ENCODE measurements around the gene YBX3. TPM values are rescaled to one million over a fixed set of nuclear protein-coding genes. Genes with fewer than 3 reads are reported as not detected.
"Not testable (repeated sequence)": the region's sequence is repeated elsewhere in the genome, so short reads cannot be mapped to it uniquely, and the experiment has no call there.

The YBX3 gene
- 132 TPM for polyA plus RNA-seq (2012; ENCODE audit: low read depth, missing spikeins)

- no peak for FAIRE-seq
- TF ChIP-seq POLR2AphosphoS5 (IDR thresholded peaks at IDR 0.05; ENCODE audit: low read depth, low read length), result no peak; the same call in 1 of the 2 replicates
- 0 out of 2 replicates have a peak, but pooled peaks have one; percentile 25 for TF ChIP-seq POLR2A (IDR thresholded peaks at IDR 0.05; ENCODE audit: low read depth, low read length)
- TF ChIP-seq POU2F2 (IDR thresholded peaks at IDR 0.05; ENCODE audit: low read depth, low read length), result peak; percentile 65; the same call in 1 of the 2 replicates
- peak; percentile 68 for DNase-seq (ENCODE audit: insufficient read length, low spot score)
Measured at GRCh38 chr12:10722905-10723746, at the start of gene YBX3. YBX3 (minus strand) TSS chr12:10723323; CDS start chr12:10723111, 212 bp downstream.

- no peak for DNase-seq (ENCODE audit: insufficient read length, low spot score)
- FAIRE-seq, result peak; percentile 65
- TF ChIP-seq SPI1 (IDR thresholded peaks at IDR 0.05; ENCODE audit: low read depth, low read length), result no peak
- no peak for TF ChIP-seq PAX5 (IDR thresholded peaks at IDR 0.05; ENCODE audit: insufficient read depth, low read length, severe bottlenecking)
- TF ChIP-seq POLR2A (IDR thresholded peaks at IDR 0.05; ENCODE audit: low read depth, low read length), result no peak
- TF ChIP-seq POU2F2 (IDR thresholded peaks at IDR 0.05; ENCODE audit: low read depth, low read length), result no peak
- TF ChIP-seq POLR2AphosphoS5 (IDR thresholded peaks at IDR 0.05; ENCODE audit: low read depth, low read length), result no peak
- TF ChIP-seq TAF1 (IDR thresholded peaks at IDR 0.05; ENCODE audit: low read depth, low read length), result no peak
Measured at GRCh38 chr12:10771132-10771733, 48.1 kb upstream of the YBX3 start.

DNA sequence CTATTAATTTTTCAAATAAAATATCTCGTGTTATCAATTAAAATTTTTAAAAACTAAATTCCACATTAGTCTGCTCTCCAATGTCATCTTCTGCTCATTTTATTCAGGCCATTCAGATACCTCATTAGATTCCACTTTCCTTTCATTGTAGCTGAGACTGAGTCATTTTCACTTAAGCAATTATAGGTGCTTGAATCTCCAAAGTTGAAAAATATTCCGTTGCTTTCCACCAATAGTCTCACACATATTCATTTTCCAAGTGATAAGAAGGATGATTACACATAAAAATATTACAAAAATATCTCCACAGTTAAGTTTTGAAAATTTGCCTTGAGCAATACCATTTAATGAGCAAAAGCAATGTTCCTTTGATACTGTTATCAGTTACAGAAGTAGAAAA lies 36.5 kb upstream of the YBX3 start:
- FAIRE-seq, result no peak
- no peak for TF ChIP-seq TAF1 (IDR thresholded peaks at IDR 0.05; ENCODE audit: low read depth, low read length)
- TF ChIP-seq POLR2A (IDR thresholded peaks at IDR 0.05; ENCODE audit: low read depth, low read length), result no peak
- TF ChIP-seq PAX5 (IDR thresholded peaks at IDR 0.05; ENCODE audit: insufficient read depth, low read length, severe bottlenecking), result no peak
- TF ChIP-seq POU2F2 (IDR thresholded peaks at IDR 0.05; ENCODE audit: low read depth, low read length), result no peak
- TF ChIP-seq POLR2AphosphoS5 (IDR thresholded peaks at IDR 0.05; ENCODE audit: low read depth, low read length), result no peak
- TF ChIP-seq SPI1 (IDR thresholded peaks at IDR 0.05; ENCODE audit: low read depth, low read length), result no peak
- no peak for DNase-seq (ENCODE audit: insufficient read length, low spot score)

DNA sequence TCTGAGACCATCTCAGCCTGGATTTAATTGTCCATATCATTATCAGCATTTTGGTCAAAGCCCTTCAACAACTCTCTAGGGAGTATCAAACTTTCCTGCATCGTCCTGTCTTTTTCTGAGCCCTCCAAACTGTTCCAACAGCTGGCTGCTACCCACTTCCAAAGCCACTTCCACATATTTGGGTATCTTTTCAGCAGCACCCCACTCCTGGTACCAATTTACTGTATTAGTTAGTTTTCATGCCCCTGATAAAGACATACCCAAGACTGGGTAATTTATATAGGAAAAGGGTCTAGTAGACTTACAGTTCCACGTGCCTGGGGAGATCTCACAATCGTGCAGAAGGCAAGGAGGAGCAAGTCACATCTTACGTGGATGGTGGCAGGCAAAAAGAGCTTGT lies 33.1 kb upstream of the YBX3 start:
- no peak for TF ChIP-seq POLR2AphosphoS5 (IDR thresholded peaks at IDR 0.05; ENCODE audit: low read depth, low read length)
- no peak for TF ChIP-seq TAF1 (IDR thresholded peaks at IDR 0.05; ENCODE audit: low read depth, low read length)
- no peak for TF ChIP-seq POU2F2 (IDR thresholded peaks at IDR 0.05; ENCODE audit: low read depth, low read length)
- TF ChIP-seq SPI1 (IDR thresholded peaks at IDR 0.05; ENCODE audit: low read depth, low read length), result no peak
- TF ChIP-seq POLR2A (IDR thresholded peaks at IDR 0.05; ENCODE audit: low read depth, low read length), result no peak
- no peak for TF ChIP-seq PAX5 (IDR thresholded peaks at IDR 0.05; ENCODE audit: insufficient read depth, low read length, severe bottlenecking)
- FAIRE-seq (no peak), DNase-seq (ENCODE audit: insufficient read length, low spot score) (no peak)

GRCh38 chr12:10753059-10753458 lies 29.9 kb upstream of the YBX3 start:
- FAIRE-seq (no peak), DNase-seq (ENCODE audit: insufficient read length, low spot score) (no peak)
- TF ChIP-seq PAX5 (IDR thresholded peaks at IDR 0.05; ENCODE audit: insufficient read depth, low read length, severe bottlenecking) (no peak), POLR2AphosphoS5 (IDR thresholded peaks at IDR 0.05; ENCODE audit: low read depth, low read length) (no peak), SPI1 (IDR thresholded peaks at IDR 0.05; ENCODE audit: low read depth, low read length) (no peak), POLR2A (IDR thresholded peaks at IDR 0.05; ENCODE audit: low read depth, low read length) (no peak), TAF1 (IDR thresholded peaks at IDR 0.05; ENCODE audit: low read depth, low read length) (no peak), POU2F2 (IDR thresholded peaks at IDR 0.05; ENCODE audit: low read depth, low read length) (no peak)

- TF ChIP-seq TAF1 (IDR thresholded peaks at IDR 0.05; ENCODE audit: low read depth, low read length), result no peak
- no peak for TF ChIP-seq POLR2A (IDR thresholded peaks at IDR 0.05; ENCODE audit: low read depth, low read length)
- TF ChIP-seq PAX5 (IDR thresholded peaks at IDR 0.05; ENCODE audit: insufficient read depth, low read length, severe bottlenecking), result no peak
- DNase-seq (ENCODE audit: insufficient read length, low spot score), result no peak
- FAIRE-seq, result no peak
Measured at GRCh38 chr12:10750385-10750727, 27.2 kb upstream of the YBX3 start.

DNA sequence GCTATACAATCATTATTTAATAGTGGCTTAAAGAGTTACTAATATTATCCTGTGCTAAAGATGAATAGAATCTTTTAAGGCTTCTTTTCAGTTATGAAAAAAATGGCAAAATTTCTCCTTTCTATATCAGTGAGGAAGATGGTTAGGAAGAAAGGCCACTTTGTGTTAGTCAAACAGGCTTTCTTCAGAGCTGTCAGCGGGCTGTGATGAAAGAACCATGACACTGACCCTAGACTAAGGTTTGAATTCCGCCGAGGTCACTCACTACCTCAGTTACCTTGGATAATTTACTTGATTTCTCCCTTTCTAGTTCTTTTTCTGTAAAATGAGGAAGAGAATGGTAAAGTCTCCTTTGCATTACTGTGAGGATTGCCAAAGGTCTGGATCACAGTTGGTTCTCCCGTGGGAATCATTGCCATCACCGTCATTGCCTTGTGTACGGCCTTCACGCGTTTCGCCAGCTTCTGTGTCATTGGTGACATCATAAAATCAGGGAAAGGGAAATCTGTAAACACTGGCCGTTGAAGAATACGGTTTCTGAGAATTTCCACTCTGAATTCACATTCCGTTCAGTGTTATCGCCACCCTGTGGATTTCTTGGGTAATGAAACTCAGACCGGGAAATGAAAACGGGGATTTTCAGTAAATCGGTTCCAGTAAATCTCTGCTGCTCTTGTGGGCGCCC lies 26.7 kb upstream of the YBX3 start:
- TF ChIP-seq POU2F2 (IDR thresholded peaks at IDR 0.05; ENCODE audit: low read depth, low read length) (no peak), SPI1 (IDR thresholded peaks at IDR 0.05; ENCODE audit: low read depth, low read length) (peak; percentile 48)
- peak; percentile 37 for DNase-seq (ENCODE audit: insufficient read length, low spot score)
- FAIRE-seq, result peak; percentile 85

DNA sequence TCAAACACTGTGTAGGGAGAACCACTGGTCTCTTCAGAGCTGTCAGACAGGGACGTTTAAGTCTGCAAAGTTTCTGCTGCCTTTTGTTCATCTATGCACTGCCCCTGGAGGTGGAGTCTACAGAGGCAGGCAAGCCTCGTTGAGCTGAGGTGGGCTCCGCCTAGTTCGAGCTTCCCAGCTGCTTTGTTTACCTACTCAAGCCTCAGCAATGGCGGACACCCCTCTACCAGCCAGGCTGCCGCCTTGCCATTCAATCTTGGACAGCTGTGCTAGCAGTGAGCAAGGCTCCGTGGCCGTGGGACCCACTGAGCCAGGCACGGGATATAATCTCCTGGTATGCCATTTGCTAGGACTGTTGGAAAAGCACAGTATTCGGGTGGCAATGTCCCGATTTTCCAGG lies 24.6 kb upstream of the YBX3 start:
- DNase-seq (ENCODE audit: insufficient read length, low spot score) (no peak), FAIRE-seq (no peak)
- no peak for TF ChIP-seq POU2F2 (IDR thresholded peaks at IDR 0.05; ENCODE audit: low read depth, low read length)
- no peak for TF ChIP-seq PAX5 (IDR thresholded peaks at IDR 0.05; ENCODE audit: insufficient read depth, low read length, severe bottlenecking)
- TF ChIP-seq TAF1 (IDR thresholded peaks at IDR 0.05; ENCODE audit: low read depth, low read length), result no peak
- no peak for TF ChIP-seq POLR2A (IDR thresholded peaks at IDR 0.05; ENCODE audit: low read depth, low read length)
- no peak for TF ChIP-seq POLR2AphosphoS5 (IDR thresholded peaks at IDR 0.05; ENCODE audit: low read depth, low read length)
- no peak for TF ChIP-seq SPI1 (IDR thresholded peaks at IDR 0.05; ENCODE audit: low read depth, low read length)

- DNase-seq (ENCODE audit: insufficient read length, low spot score); FAIRE-seq: not testable (repeated sequence)
Measured at GRCh38 chr12:10743420-10743819, 20.3 kb upstream of the YBX3 start.

- TF ChIP-seq POU2F2 (IDR thresholded peaks at IDR 0.05; ENCODE audit: low read depth, low read length) (no peak), TAF1 (IDR thresholded peaks at IDR 0.05; ENCODE audit: low read depth, low read length) (no peak), POLR2AphosphoS5 (IDR thresholded peaks at IDR 0.05; ENCODE audit: low read depth, low read length) (no peak), PAX5 (IDR thresholded peaks at IDR 0.05; ENCODE audit: insufficient read depth, low read length, severe bottlenecking) (no peak), SPI1 (IDR thresholded peaks at IDR 0.05; ENCODE audit: low read depth, low read length) (no peak), POLR2A (IDR thresholded peaks at IDR 0.05; ENCODE audit: low read depth, low read length) (no peak)
- FAIRE-seq, result no peak
- no peak for DNase-seq (ENCODE audit: insufficient read length, low spot score)
Measured at GRCh38 chr12:10741845-10742244, 18.7 kb upstream of the YBX3 start.
